Measurements from ENCODE around the gene LYSMD1. TPM values are rescaled to one million over a fixed set of nuclear protein-coding genes. Genes with fewer than 3 reads are reported as not detected.

LYSMD1 gene
- polyA plus RNA-seq, 1 donor (not counting 4 experiments of a cell fraction or from before 2014, with no cell fraction given): 5.6 TPM

GRCh38 chr1:151113877-151114276, 51.8 kb downstream of the LYSMD1 start:
- Histone ChIP-seq H3K79me2 (ENCODE audit: control insufficient read depth, insufficient read depth, low read length) (no peaks in the 10 kb centered on the region), H2AFZ (ENCODE audit: control insufficient read depth, low read length) (no peak overlapping the region), H3K9ac (ENCODE audit: control insufficient read depth, extremely low read depth, insufficient read depth, low read length) (no peak overlapping the region), H3K27me3 (ENCODE audit: control insufficient read depth, extremely low read depth, insufficient read depth, low read length) (no peaks in the 10 kb centered on the region), H3K9me3 (ENCODE audit: control insufficient read depth, low read depth, low read length) (no peaks in the 10 kb centered on the region), H3K36me3 (ENCODE audit: control insufficient read depth in 2 of 2, extremely low read depth in 1 of 2, insufficient read depth in 2 of 2, low read length in 2 of 2) (peaks cover 0 to 5% of the 10 kb centered on the region in 2 experiments), H3K27ac (ENCODE audit: control insufficient read depth, insufficient read depth, low read length) (no peak overlapping the region), H4K20me1 (ENCODE audit: control insufficient read depth, extremely low read depth, insufficient read depth, low read length) (no peaks in the 10 kb centered on the region), H3K4me3 (ENCODE audit: control insufficient read depth in 2 of 3, extremely low read depth in 1 of 3, insufficient read depth in 2 of 3, low read depth in 1 of 3, low read length in 3 of 3) (no peak overlapping the region), H3K9me1 (ENCODE audit: control insufficient read depth, extremely low read depth, insufficient read depth, low read length) (no peaks in the 10 kb centered on the region), H3K4me1 (ENCODE audit: control insufficient read depth, extremely low read depth, insufficient read depth, low read length) (no peaks in the 10 kb centered on the region), H3K4me2 (ENCODE audit: control insufficient read depth, extremely low read depth, insufficient read depth, low read depth, low read length) (no peak overlapping the region)
- no peak for DNase-seq (ENCODE audit: low read depth, low spot score)
- dilution Hi-C loops (cut with MboI; ENCODE audit: extremely low pct_ligation_motif_present, low sequenced_read_pairs): no loop called here
- no peak for TF ChIP-seq EZH2 (IDR thresholded peaks at IDR 0.05; ENCODE audit: low read length)
- TF ChIP-seq CTCF (optimal IDR thresholded peaks at IDR 0.05 in 1 of 3, IDR thresholded peaks at IDR 0.05 in 1 of 3, conservative IDR thresholded peaks at IDR 0.05 in 1 of 3; ENCODE audit: extremely low read depth in 1 of 3, insufficient read depth in 2 of 3, low read length in 3 of 3): no peak
- FAIRE-seq: no peak

Other genes with a start within 250 kb of the LYSMD1 start
- gene SETDB1, start 239.5 kb downstream of the LYSMD1 start, polyA plus RNA-seq: 27.0 to 31.3 TPM (median 27.1 TPM) in 3 replicates
- gene CERS2, start 191.1 kb downstream of the LYSMD1 start, polyA plus RNA-seq: 75.0 to 172 TPM (median 121 TPM) in 3 replicates
- 0.68 to 0.85 TPM (median 0.76 TPM) in 3 replicates for gene ANXA9, start 183.6 kb downstream of the LYSMD1 start, polyA plus RNA-seq
- gene MINDY1, start 159.0 kb downstream of the LYSMD1 start, polyA plus RNA-seq: 11.2 to 20.4 TPM (median 11.6 TPM) in 3 replicates
- gene PRUNE1, start 157.5 kb downstream of the LYSMD1 start, polyA plus RNA-seq: 14.4 to 16.4 TPM (median 15.4 TPM) in 3 replicates
- gene BNIPL, start 129.3 kb downstream of the LYSMD1 start, polyA plus RNA-seq: 4.6 to 25.8 TPM (median 9.8 TPM) in 3 replicates
- 0.26 to 0.40 TPM (median 0.39 TPM) in 3 replicates for gene C1orf56, start 118.2 kb downstream of the LYSMD1 start, polyA plus RNA-seq
- 127 to 151 TPM (median 138 TPM) in 3 replicates for gene CDC42SE1, start 106.3 kb downstream of the LYSMD1 start, polyA plus RNA-seq
- 8.8 to 16.4 TPM (median 10.8 TPM) in 3 replicates for gene MLLT11, start 105.5 kb downstream of the LYSMD1 start, polyA plus RNA-seq
- 11.5 to 13.3 TPM (median 11.8 TPM) in 3 replicates for gene GABPB2, start 95.1 kb downstream of the LYSMD1 start, polyA plus RNA-seq
- gene SEMA6C, start 19.3 kb downstream of the LYSMD1 start, polyA plus RNA-seq: 0.43 to 1.9 TPM (median 0.93 TPM) in 3 replicates
- not detected in 3 replicates for gene TNFAIP8L2, start 9.3 kb downstream of the LYSMD1 start, polyA plus RNA-seq
- 11.0 to 34.4 TPM (median 26.2 TPM) in 3 replicates for gene SCNM1, start 242 bp upstream of the LYSMD1 start, polyA plus RNA-seq
- 0.18 to 0.42 TPM (median 0.34 TPM) in 3 replicates for gene TMOD4, start 10.1 kb upstream of the LYSMD1 start, polyA plus RNA-seq
- 41.6 to 69.9 TPM (median 47.5 TPM) in 3 replicates for gene VPS72, start 24.3 kb upstream of the LYSMD1 start, polyA plus RNA-seq
- gene PIP5K1A, start 32.6 kb upstream of the LYSMD1 start, polyA plus RNA-seq: 98.6 to 148 TPM (median 124 TPM) in 3 replicates
- gene PSMD4, start 88.8 kb upstream of the LYSMD1 start, polyA plus RNA-seq: 195 to 223 TPM (median 219 TPM) in 3 replicates
- 7.3 to 11.4 TPM (median 10.9 TPM) in 3 replicates for gene ZNF687, start 116.4 kb upstream of the LYSMD1 start, polyA plus RNA-seq
- 40.9 to 61.0 TPM (median 58.1 TPM) in 3 replicates for gene PI4KB, start 161.5 kb upstream of the LYSMD1 start, polyA plus RNA-seq
- 35.0 to 61.9 TPM (median 55.4 TPM) in 3 replicates for gene RFX5, start 181.3 kb upstream of the LYSMD1 start, polyA plus RNA-seq
- 3.0 to 3.9 TPM (median 3.1 TPM) in 3 replicates for gene SELENBP1, start 206.8 kb upstream of the LYSMD1 start, polyA plus RNA-seq
- 340 to 379 TPM (median 354 TPM) in 3 replicates for gene PSMB4, start 233.7 kb upstream of the LYSMD1 start, polyA plus RNA-seq